Transverse colon (tissue), 4 donors: ENCODE measurements around the gene RERE.

ENCODE experiments used
- CTCF ChIP-seq, 5 experiments: fragments of 200-600 bp in 3 of 5; fragments of 450-650 bp in 2 of 5; sonication (generic) in 3 of 5; IDR thresholded peaks; 1 replicate in 2 of 5; 2 replicates in 3 of 5; pipeline ENCODE4 v1.5.1; 2016 to 2017; ENCODE audit warnings: antibody characterized with exemption in 5 of 5, inconsistent platforms in 3 of 5, mild to moderate bottlenecking in 2 of 5, moderate library complexity in 1 of 5
- EP300 ChIP-seq: sonication (generic); formaldehyde crosslinking; IDR thresholded peaks from one replicate; pipeline ENCODE4 v1.6.1; 2017; ENCODE audit warnings: antibody characterized with exemption, low read depth
- POLR2A ChIP-seq: fragments of 450-650 bp; IDR thresholded peaks from one replicate; pipeline ENCODE4 v1.6.1; 2016; ENCODE audit warnings: antibody characterized with exemption, mild to moderate bottlenecking, moderate library complexity
- POLR2AphosphoS5 ChIP-seq, 3 donors: sonication (generic); formaldehyde crosslinking; IDR thresholded peaks; one replicate each; pipeline ENCODE4 v1.6.1; 2016; ENCODE audit warnings: antibody characterized with exemption in 3 of 3

- TF ChIP-seq CTCF (IDR thresholded peaks at IDR 0.05) (no peak), EP300 (no peak), POLR2A (no peak), POLR2AphosphoS5 (IDR thresholded peaks at IDR 0.05) (no peak)
These were observed 367.1 kb downstream of the RERE start for GRCh38 chr1:8450312-8450711.
